ENCODE results near the gene AMBP.

DNA sequence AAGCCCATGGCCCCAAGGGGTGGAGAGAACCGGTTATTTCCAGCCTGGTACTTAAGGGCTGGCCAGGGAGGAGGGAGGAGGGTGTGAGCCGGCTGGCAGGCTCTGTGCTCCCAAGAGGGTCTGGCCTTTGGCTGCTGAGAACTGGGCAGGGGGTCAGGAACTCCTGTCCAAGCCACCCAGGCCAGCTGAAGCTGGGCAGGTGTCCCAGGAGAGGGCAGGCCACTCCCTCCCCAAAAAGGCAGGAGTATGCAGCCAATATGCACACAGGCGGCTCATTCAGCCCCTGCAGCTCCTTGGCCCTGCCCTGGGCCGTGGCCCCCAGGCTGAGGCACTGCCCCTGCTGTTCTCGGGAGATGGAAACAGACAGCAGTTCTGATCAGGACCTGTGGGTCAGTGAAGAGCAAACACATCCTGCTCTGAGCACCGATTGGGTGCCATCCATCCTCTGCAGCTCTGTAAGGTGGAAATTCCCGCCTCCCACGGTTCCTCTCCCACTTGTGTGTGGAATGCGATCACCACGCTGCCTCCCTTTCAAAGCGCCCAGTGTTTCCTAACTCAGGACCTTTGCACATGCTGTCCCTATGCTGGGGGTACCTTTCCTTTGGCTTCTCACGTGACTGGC lies 38.1 kb upstream of the AMBP start:
- TF ChIP-seq CTCF (IDR thresholded peaks at IDR 0.05 in 8 of 11, conservative IDR thresholded peaks at IDR 0.05 in 3 of 11) (no peak), POLR2A (IDR thresholded peaks at IDR 0.05) (no peak), POLR2AphosphoS5 (IDR thresholded peaks at IDR 0.05) (no peak)

Measured in spleen (tissue), 7 donors.